K562 (cell line): ENCODE results near the gene ACSS1. TPM values are rescaled to one million over a fixed set of nuclear protein-coding genes. Genes with fewer than 3 reads are reported as not detected.

Source experiments
- ATAC-seq: fragments of 200-7000 bp; cut with Tn5 transposase; 3 replicates; pipeline ENCODE4 v1.9.1; 2020; ENCODE audit warnings: moderate library complexity
- BruUV-seq: library from RNA; stranded (reverse); fragments of 400-500 nt; replicated peaks from 2 replicates; lab custom pipeline; 2021; lab: Mats Ljungman, UMichigan
- CTCF ChIA-PET: fragments of 300-600 bp; formaldehyde crosslinking; extraction: SDS; loops from one replicate; lab custom pipeline; 2021; ENCODE audit warnings: low intra/inter-chr PET ratio; lab: Yijun Ruan, JAX
- POLR2A ChIA-PET: fragments of 300-600, 350-650 bp; sonication (Branson Sonifier 250); formaldehyde crosslinking; extraction: SDS; loops from one replicate; lab custom pipeline; 2021; ENCODE audit warnings: antibody characterized with exemption, inconsistent platforms; lab: Yijun Ruan, JAX
- DNase-seq, 4 experiments: peaks; one replicate each; pipeline versions ENCODE4 v3.0.0 to v3.0.0-alpha.2; 2011 to 2018; ENCODE audit warnings: low spot score in 3 of 4, mixed read lengths in 3 of 4; ENCODE audit errors: extremely low read depth in 1 of 4
- FAIRE-seq: peaks from 2 replicates; lab custom pipeline; 2011; peaks lifted over from hg19 to GRCh38; lab: Jason Lieb, UNC
- H2AFZ ChIP-seq: 2 replicates; pipeline ENCODE4 v1.6.0; 2011; ENCODE audit warnings: low read depth, low read length, control low read depth, inconsistent platforms
- H3K27ac ChIP-seq: fragments of 200-600 bp; 3 replicates; pipeline ENCODE4 v1.8.0; 2011; ENCODE audit warnings: low read depth, mild to moderate bottlenecking, control low read depth, inconsistent platforms, low read length, moderate library complexity, mixed read lengths; ENCODE audit errors: extremely low read depth
- H3K27me3 ChIP-seq, 2 experiments: fragments of 300-600 bp in 1 of 2; 2 replicates in 1 of 2; 3 replicates in 1 of 2; pipeline versions ENCODE4 v1.6.0 to v1.8.0; 2011; ENCODE audit warnings: inconsistent platforms in 2 of 2, low read length in 2 of 2, mild to moderate bottlenecking in 1 of 2, mixed read lengths in 1 of 2, moderate library complexity in 1 of 2; ENCODE audit not compliant: control insufficient read depth in 2 of 2, insufficient read depth in 2 of 2
- H3K36me3 ChIP-seq: fragments of 300-600 bp; 3 replicates; pipeline ENCODE4 v1.8.0; 2011; ENCODE audit warnings: mild to moderate bottlenecking, low read length, inconsistent platforms; ENCODE audit not compliant: control insufficient read depth, insufficient read depth
- H3K4me1 ChIP-seq, 2 experiments: fragments of 200-600 bp in 1 of 2; replicated peaks in 1 of 2; 2 replicates in 1 of 2; 3 replicates in 1 of 2; pipeline versions ENCODE4 v1.5.1 to v1.8.0; 2011; ENCODE audit warnings: inconsistent platforms in 2 of 2, low read length in 2 of 2, mild to moderate bottlenecking in 1 of 2, mixed read lengths in 1 of 2, moderate library complexity in 1 of 2; ENCODE audit not compliant: control insufficient read depth in 2 of 2, insufficient read depth in 2 of 2
- H3K4me2 ChIP-seq: 2 replicates; pipeline ENCODE4 v1.6.1; 2011; ENCODE audit warnings: low read length, control low read depth, inconsistent platforms, mixed read lengths; ENCODE audit not compliant: insufficient read depth
- H3K4me3 ChIP-seq: fragments of 200-600 bp; sonication (generic), shearing (Covaris generic); 2 replicates; pipeline ENCODE4 v1.5.1; 2016; ENCODE audit warnings: control low read depth, inconsistent platforms
- H3K79me2 ChIP-seq: fragments of 200-600 bp; 3 replicates; pipeline ENCODE4 v1.8.0; 2011; ENCODE audit warnings: low read length, inconsistent platforms; ENCODE audit not compliant: control insufficient read depth, insufficient read depth
- H3K9ac ChIP-seq, 2 experiments: 2 replicates each; pipeline versions ENCODE4 v1.6.0 to v1.6.1; 2011; ENCODE audit warnings: low read depth in 2 of 2, low read length in 2 of 2, control low read depth in 1 of 2, inconsistent platforms in 1 of 2, mild to moderate bottlenecking in 1 of 2, mixed read lengths in 1 of 2; ENCODE audit not compliant: insufficient read depth in 1 of 2
- H3K9me1 ChIP-seq: one replicate; pipeline ENCODE4 v1.6.0; 2011; ENCODE audit warnings: inconsistent platforms, mild to moderate bottlenecking, low read length, moderate library complexity; ENCODE audit not compliant: control insufficient read depth, insufficient read depth
- H3K9me3 ChIP-seq: replicated peaks from 2 replicates; pipeline ENCODE4 v1.5.1; 2011; ENCODE audit warnings: low read depth, low read length, inconsistent platforms; ENCODE audit not compliant: control insufficient read depth, insufficient read depth
- H4K20me1 ChIP-seq: replicated peaks from 2 replicates; pipeline ENCODE4 v1.6.1; 2011; ENCODE audit warnings: low read length, inconsistent platforms, mixed read lengths; ENCODE audit not compliant: control insufficient read depth, insufficient read depth
- BRCA1 ChIP-seq, 2 experiments: fragments of 450-650 bp in 1 of 2; sonication (generic) in 1 of 2; formaldehyde crosslinking in 1 of 2; IDR thresholded peaks; 2 replicates each; pipeline versions ENCODE4 v1.5.0 to v1.6.1; 2017 to 2020; ENCODE audit warnings: mild to moderate bottlenecking in 1 of 2, missing genetic modification reagents in 1 of 2
- MEIS2 ChIP-seq: fragments of 450-650 bp; IDR thresholded peaks from 2 replicates; pipeline ENCODE4 v1.6.1; 2014; ENCODE audit warnings: mild to moderate bottlenecking; ENCODE audit not compliant: partially characterized antibody
- TCF15 ChIP-seq: fragments of 250-450 bp; sonication (Bioruptor Pico); IDR thresholded peaks from 2 replicates; pipeline ENCODE4 v1.8.0; 2022; ENCODE audit warnings: moderate library complexity, mild to moderate bottlenecking, inconsistent platforms
- ZNF146 ChIP-seq: IDR thresholded peaks from one replicate; pipeline ENCODE4 v1.6.1; 2018; ENCODE audit warnings: missing compliant biosample characterization; ENCODE audit not compliant: unreplicated experiment
- WGBS: fragments of 100-300 bp; shearing (Covaris generic); methylation state at CpG from one replicate; pipeline ENCODE4 v1.1.6; 2016; ENCODE audit warnings: low coverage, mixed read lengths; ENCODE audit not compliant: insufficient coverage; ENCODE audit errors: missing lambda C conversion rate; 5-methylcytosine and 5-hydroxymethylcytosine counted together
- in situ Hi-C: fragments of 300-500 bp; cut with MboI; formaldehyde crosslinking; loops from 4 replicates; pipeline ENCODE4 v1.15.0; 2018; ENCODE audit warnings: inconsistent platforms, mixed read lengths
- intact Hi-C: fragments of 100-400 bp; cut with micrococcal nuclease; formaldehyde crosslinking; loops from 2 replicates; pipeline ENCODE4 v1.14.2; 2022
- polyA plus RNA-seq, 8 experiments: library from polyadenylated mRNA; depleted of rRNA in 4 of 8; stranded (reverse) in 5 of 8; unstranded in 3 of 8; fragments of >200 nt; fragmentation: Nextera tagmentation in 2 of 8; fragmentation: Illumina TruSeq in 1 of 8; extraction: Ambion mirVana in 2 of 8; extraction: Trizol in 1 of 8; gene quantifications; 2 replicates each; pipeline versions ENCODE4 v1.2.1 to v1.2.3, GENCODE V29; 2011 to 2014; ENCODE audit warnings: inconsistent platforms in 1 of 8, missing spikeins in 1 of 8
- total RNA-seq, 7 experiments: library from RNA; depleted of rRNA in 6 of 7; stranded (reverse); fragments of >200 nt in 6 of 7; fragmentation: Illumina TruSeq in 2 of 7; extraction: Trizol in 2 of 7; gene quantifications; 2 replicates each; pipeline versions ENCODE4 v1.2.1 to v1.2.3, GENCODE V29; 2011 to 2021; ENCODE audit warnings: low replicate concordance in 1 of 7

The ACSS1 gene
- total and polyA plus RNA-seq, 9 of the 15 experiments (the other 6 are each of a cell fraction or from before 2014, with no cell fraction given) = 0.07 to 2.1 (median 0.27) TPM; not detected in 3

GRCh38 chr20:25052255-25053194 lies 5.4 kb downstream of the ACSS1 start:
- Histone ChIP-seq H3K9ac (no peak overlapping the region), H3K79me2 (no peaks in the 10 kb centered on the region), H3K27me3 (peaks cover 3 to 50% of the 10 kb centered on the region in 2 experiments; a peak in 3 of 5 replicates), H3K4me3 (no peak overlapping the region), H4K20me1 (no peaks in the 10 kb centered on the region; the same call in 1 of the 2 replicates), H3K9me3 (no peaks in the 10 kb centered on the region), H3K27ac (no peak overlapping the region), H3K9me1 (no peaks in the 10 kb centered on the region), H2AFZ (no peak overlapping the region), H3K36me3 (no peaks in the 10 kb centered on the region), H3K4me2 (no peak overlapping the region), H3K4me1 (peaks cover 7 to 12% of the 10 kb centered on the region in 2 experiments; a peak in 4 of 5 replicates)
- in situ Hi-C loops = no loop called here
- FAIRE-seq (no peak), ATAC-seq (no peak), DNase-seq (no peak)
- intact Hi-C loops = no loop called here
- no peak for TF ChIP-seq TCF15 (CRISPR knock-in tag)
- peak; percentile 13 for TF ChIP-seq MEIS2
- no peak for TF ChIP-seq ZNF146 (CRISPR knock-in tag)
- TF ChIP-seq BRCA1 (IDR thresholded peaks at IDR 0.05) = no peak
- no peak for TF ChIP-seq BRCA1 (CRISPR knock-in tag; IDR thresholded peaks at IDR 0.05)
- 6% methylated on average over 14 of the region's 16 CpGs for WGBS
- BruUV-seq = no TSS peak
- ChIA-PET CTCF (no interaction called here), POLR2A (no interaction called here)
